GM10847 (cell line): ENCODE data around the gene DOCK2.

Source experiments
- POLR2A ChIP-seq: IDR thresholded peaks from 2 replicates; pipeline ENCODE4 v1.6.1; 2011; ENCODE audit not compliant: insufficient read length; ENCODE audit errors: extremely low read depth

The DOCK2 gene

DNA sequence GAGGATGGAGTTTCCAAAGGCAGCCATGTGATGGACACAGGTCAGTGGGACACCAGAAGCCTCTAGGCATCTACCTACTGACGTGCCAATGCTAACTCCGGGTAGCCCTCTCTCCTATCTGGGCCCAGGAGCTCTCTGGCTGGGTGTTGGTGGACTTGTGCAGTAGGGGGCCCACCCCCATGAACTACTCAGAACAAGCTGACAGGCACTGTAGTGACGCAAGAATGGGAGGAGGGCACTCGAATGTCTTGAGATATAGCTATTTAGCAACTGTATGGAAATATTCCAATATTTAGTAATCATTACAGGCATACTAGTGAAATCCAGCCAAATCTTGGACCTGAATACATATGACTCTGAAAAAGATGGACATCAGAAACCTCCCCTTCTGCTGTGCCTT is 5.7 kb upstream of the DOCK2 start:
- no peak for TF ChIP-seq POLR2A

DNA sequence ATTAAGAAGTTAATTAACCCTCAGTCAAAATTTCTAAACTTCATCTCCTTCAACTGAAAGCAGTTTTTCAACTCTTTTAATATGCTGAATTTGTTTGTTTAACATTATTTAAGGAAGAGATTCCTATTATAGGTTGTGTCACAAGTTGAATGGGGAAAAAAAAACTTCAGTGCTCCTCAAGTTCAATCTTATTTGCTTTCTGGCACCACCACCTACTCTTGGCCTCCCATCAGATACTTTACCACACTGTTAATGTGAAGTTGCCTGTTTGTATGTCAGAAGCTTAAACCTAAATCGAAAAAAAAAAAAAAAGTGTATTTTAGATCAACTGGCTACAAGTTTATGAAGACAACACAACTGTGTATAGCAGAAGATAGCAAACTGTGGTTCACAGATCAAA is 4.1 kb upstream of the DOCK2 start:
- TF ChIP-seq POLR2A, result no peak

DNA sequence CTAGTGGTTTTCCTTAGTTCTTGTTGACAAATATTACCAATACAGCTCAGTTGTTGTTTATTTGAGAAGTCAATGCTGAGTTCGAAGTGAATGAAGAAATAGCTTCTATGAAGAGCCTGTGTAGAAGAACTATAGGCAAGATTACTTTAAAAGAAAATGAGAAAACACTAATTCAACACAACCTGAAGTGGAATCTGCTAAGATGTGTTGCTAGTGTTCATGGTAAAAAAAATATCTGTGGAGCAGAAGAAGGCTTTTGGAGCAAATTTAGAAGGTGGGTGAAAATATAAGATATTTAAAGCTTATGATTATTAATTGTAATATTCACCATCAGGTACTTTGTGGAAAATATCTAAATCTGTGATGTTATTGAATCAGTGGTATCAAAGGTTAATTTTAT is 2.5 kb upstream of the DOCK2 start:
- TF ChIP-seq POLR2A, result no peak

DNA sequence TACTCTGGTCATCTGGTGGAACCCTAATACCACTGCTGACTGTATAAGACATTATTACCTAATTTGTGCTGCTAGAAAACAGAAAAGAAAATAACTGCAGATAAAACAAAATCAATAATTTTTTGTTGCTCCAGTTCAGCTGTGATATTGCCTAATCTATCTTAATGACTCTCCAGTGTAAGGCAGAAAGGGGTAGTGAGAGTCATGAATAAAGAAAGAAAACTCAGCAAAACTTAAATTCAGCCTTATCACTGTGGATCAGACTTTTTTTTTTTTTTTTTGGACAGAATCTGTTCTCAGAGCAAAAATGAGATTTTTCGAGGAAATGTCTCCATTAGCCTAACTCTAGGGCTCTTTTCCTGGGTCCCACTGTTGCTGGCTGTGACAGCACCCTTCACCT is 1.1 kb upstream of the DOCK2 start:
- TF ChIP-seq POLR2A, result no peak

DNA sequence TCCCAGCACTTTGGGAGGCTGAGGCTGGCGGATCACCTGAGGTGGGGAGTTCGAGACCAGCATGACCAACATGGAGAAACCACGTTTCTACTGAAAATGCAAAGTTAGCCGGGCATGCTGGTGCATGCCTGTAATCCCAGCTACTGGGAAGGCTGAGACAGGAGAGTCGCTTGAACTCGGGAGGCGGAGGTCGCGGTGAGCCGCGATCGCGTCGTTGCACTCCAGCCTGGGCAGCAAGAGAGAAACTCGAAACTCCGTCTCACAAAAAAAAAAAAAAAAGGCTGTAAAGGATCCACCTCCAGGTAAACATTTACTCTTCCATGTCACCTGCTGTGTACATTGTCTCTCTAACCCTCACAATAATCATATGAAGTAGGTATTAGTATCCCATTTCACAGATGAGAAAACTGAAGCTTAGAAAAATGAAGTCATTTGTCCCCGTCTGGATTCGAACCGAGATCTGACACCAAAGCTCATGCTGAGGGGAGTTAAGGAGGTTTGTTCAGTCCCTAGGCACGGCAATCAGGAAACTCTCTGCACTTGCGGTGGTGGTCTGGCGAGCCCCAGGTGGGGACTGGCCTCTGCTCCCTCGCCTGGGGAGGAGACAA is 494 bp upstream of the DOCK2 start:
- TF ChIP-seq POLR2A, result no peak

DNA sequence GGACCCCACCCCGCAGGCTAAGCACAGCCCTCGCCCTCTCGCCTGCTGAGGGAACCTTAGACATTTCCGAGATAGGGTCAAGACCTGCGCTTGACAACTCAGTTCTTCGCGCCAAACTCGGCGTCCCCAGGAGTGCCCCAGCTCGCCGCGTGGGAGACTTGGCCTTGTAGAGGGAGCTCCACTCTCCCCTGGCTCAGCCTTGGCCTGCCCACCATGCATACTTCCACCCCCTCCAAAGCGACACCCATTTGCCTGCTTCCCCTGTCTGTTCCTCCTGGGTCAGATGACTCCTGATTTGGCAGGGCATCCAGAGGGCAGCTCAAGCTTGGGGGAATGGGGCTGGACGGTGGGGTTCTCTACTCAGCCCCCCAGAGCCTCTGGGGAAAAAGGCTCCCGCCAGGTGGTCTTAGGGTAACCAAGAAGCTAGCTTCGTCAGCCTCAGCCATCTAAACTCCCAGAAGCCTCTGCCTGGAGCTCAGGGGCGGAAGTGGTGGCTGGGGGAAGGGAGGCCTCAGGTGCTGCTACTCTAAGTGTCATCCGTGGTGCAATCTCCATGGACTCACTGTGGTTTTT is 560 bp downstream of the DOCK2 start:
- peak; percentile 34 for TF ChIP-seq POLR2A

DNA sequence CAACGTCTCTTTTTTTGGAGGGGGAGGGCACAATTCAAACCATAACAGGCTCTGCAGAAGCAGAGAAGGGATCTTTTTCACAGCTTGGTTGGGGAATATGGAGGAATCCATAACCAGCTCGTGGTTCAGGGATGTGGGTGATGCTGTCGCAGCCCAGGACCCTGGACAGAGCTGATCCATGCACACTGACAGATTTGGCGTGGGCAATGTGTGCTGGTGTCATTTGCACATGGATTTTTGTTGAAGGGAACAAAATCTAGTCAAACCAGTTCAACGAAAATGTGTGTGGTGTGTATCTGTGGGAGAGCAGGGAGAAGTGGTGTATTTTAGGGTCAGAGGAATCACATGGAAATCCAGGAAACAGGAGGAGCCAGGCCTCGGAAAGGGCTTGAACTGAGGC is 4.2 kb downstream of the DOCK2 start:
- no peak for TF ChIP-seq POLR2A

DNA sequence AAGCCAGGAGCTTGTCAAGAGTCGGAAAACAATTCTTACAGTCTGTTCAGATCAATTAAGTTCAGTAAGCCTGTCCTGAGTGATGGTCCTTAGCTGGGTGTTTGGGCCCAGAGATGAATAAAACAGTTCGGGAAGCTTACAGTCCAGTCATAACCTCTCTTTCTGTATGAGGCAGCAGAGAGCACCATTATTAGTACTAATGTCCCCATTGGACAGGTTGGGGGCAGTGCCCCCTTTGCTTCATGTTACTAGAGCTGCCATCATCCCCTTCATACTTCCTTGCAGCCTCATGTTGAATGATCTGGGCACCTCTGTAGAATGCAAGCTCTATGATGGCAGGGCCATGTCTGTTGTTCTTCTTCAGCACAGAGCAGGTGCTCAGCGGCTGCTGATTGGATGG is 9.8 kb downstream of the DOCK2 start:
- no peak for TF ChIP-seq POLR2A

DNA sequence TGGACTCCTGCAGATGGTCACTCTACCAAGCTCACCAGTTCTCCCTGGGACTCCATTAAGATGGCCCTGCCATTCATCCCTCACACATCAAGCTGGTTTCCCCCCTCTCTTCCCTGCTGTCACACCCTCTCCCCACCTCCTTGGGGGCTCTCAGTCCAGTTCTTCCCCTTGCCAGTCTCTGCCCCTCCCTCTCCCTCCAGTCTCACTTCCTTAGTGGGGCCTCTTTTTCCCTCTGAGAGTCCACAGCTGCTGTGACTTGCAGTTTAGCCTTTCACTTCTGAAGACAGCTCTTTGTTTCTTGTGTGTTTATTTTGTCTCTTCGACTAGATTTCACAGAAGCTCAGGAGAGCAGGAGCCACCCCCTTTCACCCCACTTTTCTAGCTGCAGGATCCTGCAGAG is 10.5 kb downstream of the DOCK2 start:
- no peak for TF ChIP-seq POLR2A

DNA sequence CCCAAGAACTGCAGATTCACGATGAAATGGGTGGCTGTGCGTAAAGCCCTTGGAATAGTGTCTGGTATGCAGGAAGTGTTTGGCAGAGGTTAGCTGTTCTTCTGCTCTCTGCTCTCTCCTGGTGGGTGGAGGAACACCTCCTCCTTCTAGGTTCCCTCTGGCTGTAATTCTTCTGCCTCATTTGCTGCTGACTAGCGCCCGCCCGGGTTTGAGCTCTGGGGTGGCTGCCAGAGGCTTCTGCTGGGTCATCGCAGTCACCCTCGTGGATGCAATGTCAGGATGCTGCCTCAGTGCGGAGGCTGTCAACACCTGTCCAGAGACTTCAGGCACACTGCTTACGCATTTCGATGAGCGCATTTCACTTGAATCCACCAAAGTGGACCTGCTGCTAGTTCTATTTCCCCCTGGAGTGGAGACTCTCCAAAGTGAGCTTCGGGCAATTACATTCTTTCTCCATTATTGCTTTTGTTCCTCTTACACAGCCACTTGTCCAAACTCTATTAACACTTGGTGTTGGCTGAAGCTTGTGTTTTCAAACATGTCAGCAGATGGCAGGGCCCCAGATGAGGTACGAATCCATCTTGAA is 11.7 kb downstream of the DOCK2 start:
- no peak for TF ChIP-seq POLR2A

DNA sequence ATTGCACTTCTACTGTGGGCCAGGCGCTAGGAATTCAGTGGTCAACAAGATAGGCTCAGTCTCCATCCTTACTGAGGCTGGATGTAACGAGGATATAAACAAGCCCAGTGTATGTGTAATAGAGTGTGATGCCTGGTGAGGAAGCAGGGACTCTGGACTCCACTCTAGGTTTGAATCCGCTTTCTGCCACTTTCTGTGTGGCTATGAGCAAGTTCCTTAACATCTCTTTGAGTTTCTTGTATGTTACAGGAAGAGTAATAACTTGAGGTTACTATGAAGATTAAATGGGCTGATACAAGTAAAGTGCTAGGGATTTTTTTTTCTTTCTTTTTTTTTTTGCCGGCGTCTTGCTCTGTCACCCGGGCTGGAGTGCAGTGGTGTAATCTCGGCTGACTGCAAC is 12.4 kb downstream of the DOCK2 start:
- TF ChIP-seq POLR2A, result no peak

DNA sequence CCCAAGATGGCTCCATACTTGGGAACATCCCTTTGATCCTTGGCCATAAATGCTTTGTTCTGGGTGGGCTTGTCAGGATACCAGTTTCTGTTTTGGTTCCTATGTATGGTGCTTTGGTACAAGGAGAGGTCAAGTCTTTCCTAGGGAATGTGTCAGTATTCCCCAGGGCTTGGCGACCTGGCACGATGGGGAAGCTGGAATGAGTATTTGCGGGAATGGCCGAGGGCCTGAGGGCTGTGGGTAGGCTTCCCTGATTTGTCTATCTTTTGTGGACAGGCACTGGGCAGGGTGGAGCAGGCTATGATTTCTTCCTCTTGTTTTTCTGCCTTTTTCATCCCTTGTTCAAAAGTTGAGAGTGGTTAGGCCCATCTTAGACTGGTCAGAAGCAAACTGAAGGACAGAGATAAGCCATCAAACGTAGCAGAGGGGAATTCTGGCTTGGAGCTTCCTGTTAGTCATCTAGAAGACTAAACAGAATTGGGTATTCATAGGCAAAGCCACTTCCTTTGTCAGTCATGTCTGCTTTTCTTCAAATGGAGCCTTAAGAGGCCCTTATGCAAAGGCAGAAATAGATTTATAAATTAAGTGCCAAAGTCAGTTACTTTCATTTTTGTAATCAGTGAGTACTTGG is 13.7 kb downstream of the DOCK2 start:
- no peak for TF ChIP-seq POLR2A

DNA sequence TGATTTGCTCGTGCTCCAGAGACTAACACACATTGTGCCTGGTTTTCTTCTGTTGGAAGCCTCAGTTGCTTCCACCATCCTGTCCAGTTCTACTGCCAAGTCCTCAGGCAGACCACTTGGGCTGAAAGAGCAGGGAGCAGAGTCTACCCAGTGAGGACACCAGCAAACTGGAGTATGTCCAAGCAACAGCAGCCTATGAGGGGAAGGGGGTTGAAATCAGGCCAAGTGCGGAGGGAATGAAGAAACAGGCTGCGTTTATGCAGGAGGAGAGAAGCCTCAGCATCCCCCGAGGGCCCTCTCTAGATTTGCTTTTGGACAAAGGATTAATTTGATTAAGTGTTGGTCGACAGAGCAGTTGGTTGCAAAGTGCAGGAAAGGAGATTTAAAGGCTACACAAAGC is 14.5 kb downstream of the DOCK2 start:
- TF ChIP-seq POLR2A, result no peak

DNA sequence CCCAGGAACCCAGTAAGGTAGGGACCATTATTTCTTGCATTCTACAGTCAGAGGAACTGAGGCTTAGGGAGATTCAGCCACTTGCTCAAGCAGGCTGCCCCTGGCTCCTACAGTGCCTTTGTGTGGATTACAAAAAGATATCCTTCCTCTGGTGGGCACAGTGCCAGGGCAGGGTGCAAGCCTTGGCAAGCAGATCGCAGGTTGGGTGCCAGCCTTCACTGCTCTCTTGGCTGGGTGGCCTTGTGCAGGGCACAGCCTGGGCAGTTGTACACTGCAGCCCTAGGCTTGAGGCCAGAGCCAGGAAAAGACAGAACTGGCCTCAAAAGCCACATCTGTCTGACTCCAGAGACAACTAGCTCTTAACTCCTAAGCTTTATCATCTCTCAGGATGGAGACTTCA is 15.0 kb downstream of the DOCK2 start:
- TF ChIP-seq POLR2A, result no peak

DNA sequence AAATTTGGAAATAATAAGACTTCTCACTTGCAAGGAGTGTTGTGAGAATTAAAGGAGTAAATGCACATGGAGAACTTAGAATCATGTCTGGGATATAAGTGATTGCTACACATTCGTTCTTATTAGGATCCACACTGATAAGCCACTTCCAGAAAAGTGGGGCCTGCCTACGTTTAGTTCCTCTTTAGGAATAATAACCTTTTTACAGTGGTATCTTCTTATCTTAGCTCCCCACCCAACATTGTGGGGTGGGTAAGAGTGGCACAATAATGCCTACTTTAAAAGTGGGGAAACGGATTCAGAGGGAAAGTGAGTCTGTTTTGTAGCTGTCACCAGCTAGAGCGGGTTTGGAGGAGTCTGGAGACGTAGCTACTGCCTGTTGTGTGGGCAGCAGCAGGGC is 16.0 kb downstream of the DOCK2 start:
- TF ChIP-seq POLR2A, result no peak

DNA sequence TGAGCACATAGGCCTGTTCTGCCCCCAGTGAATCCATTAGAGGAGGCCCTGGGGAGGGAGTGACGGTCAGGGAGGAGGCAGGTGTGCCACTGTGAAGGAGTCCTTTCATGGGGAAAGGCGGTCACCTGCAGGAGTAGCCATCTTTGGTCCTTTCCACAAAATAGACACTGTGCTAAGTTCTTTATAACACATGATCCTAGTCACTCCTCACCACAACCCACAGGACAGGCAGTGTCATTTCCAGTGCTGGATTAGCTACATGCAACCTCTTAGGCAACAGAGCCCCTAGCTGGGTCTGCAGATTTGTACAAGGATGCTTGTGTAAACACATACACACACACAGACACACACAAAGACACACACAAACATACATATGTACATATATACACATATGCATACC is 18.3 kb downstream of the DOCK2 start:
- TF ChIP-seq POLR2A, result no peak
